Activated naive CD8-positive, alpha-beta T cell treated with anti-CD3 and anti-CD28 coated beads, Interleukin-2, amount 10 ng/mL, durations not matched to agents 7 days and 5 days (primary cell): ENCODE data around the gene HOXC9. TPM values are rescaled to one million over a fixed set of nuclear protein-coding genes. Genes with fewer than 3 reads are reported as not detected.

ENCODE experiments used
- ATAC-seq: fragments of 150-1000 bp; cut with Tn5 transposase; one replicate; pipeline ENCODE4 v1.10.0; 2021; ENCODE audit warnings: low read depth, moderate library complexity
- POLR2A ChIA-PET: fragments of 350-600 bp; sonication (Branson Sonifier 250); formaldehyde crosslinking; loops from one replicate; lab custom pipeline; 2021; ENCODE audit warnings: antibody characterized with exemption; lab: Charles Lee
- DNase-seq: peaks from one replicate; pipeline ENCODE4 v3.0.0; 2021
- H3K27ac Mint-ChIP-seq: one replicate; pipeline ENCODE4 v1.8.0; 2022; ENCODE audit warnings: mild to moderate bottlenecking, mixed read lengths
- H3K27me3 Mint-ChIP-seq: one replicate; pipeline ENCODE4 v1.8.0; 2022; ENCODE audit warnings: mild to moderate bottlenecking, moderate library complexity, mixed read lengths
- H3K36me3 Mint-ChIP-seq: one replicate; pipeline ENCODE4 v1.8.0; 2021; ENCODE audit warnings: mild to moderate bottlenecking, mixed read lengths
- H3K4me1 Mint-ChIP-seq: one replicate; pipeline ENCODE4 v1.8.0; 2021; ENCODE audit warnings: mixed read lengths
- H3K4me3 Mint-ChIP-seq: one replicate; pipeline ENCODE4 v1.8.0; 2022; ENCODE audit warnings: mild to moderate bottlenecking, moderate library complexity, mixed read lengths
- H3K9me3 Mint-ChIP-seq: one replicate; pipeline ENCODE4 v1.8.0; 2021; ENCODE audit warnings: mixed read lengths
- total RNA-seq, 2 experiments: library from RNA; stranded (reverse); gene quantifications; one replicate each; pipeline ENCODE4 v1.2.3, GENCODE V29; 2021

The HOXC9 gene
- total RNA-seq, 2 experiments from 2014 or later = not detected

GRCh38 chr12:53983568-53983949 lies 16.4 kb upstream of the HOXC9 start:
- ATAC-seq (no peak), DNase-seq (no peak)
- Mint-ChIP-seq H3K9me3 (no peaks in the 10 kb centered on the region), H3K36me3 (no peaks in the 10 kb centered on the region), H3K4me1 (peaks cover 19% of the 10 kb centered on the region), H3K4me3 (no peak overlapping the region), H3K27ac (no peak overlapping the region), H3K27me3 (peaks cover 95% of the 10 kb centered on the region)
- POLR2A ChIA-PET = no interaction called here

- peaks cover 22% of the 10 kb centered on the region for H3K4me1 Mint-ChIP-seq
- no peaks in the 10 kb centered on the region for H3K9me3 Mint-ChIP-seq
- POLR2A ChIA-PET = no interaction called here
- H3K4me3 Mint-ChIP-seq = no peak overlapping the region
- ATAC-seq = no peak
- H3K27ac Mint-ChIP-seq = no peak overlapping the region
- no peak for DNase-seq
- H3K27me3 Mint-ChIP-seq = peaks cover 95% of the 10 kb centered on the region
- H3K36me3 Mint-ChIP-seq = no peaks in the 10 kb centered on the region
Observed at GRCh38 chr12:53983950-53984572, 15.9 kb upstream of the HOXC9 start.

GRCh38 chr12:53984901-53985691 lies 14.9 kb upstream of the HOXC9 start, which contains the start of gene HOXC10:
Gene HOXC10, plus strand, starts transcription at chr12:53985146. Its CDS starts 114 bp downstream, at chr12:53985260.
- POLR2A ChIA-PET = no interaction called here
- ATAC-seq = peak; percentile 48
- H3K27ac Mint-ChIP-seq = peak within 1 kb of the TSS; percentile 72

GRCh38 chr12:53985692-53985993 lies 14.3 kb upstream of the HOXC9 start:
- H3K27me3 Mint-ChIP-seq = peaks cover 95% of the 10 kb centered on the region
- H3K4me1 Mint-ChIP-seq = peaks cover 27% of the 10 kb centered on the region
- peak overlapping the region; percentile 22 for H3K4me3 Mint-ChIP-seq
- no peaks in the 10 kb centered on the region for H3K9me3 Mint-ChIP-seq
- no peak overlapping the region for H3K27ac Mint-ChIP-seq
- no peaks in the 10 kb centered on the region for H3K36me3 Mint-ChIP-seq
- DNase-seq (no peak), ATAC-seq (no peak)
- POLR2A ChIA-PET = no interaction called here

More at GRCh38 chr12:53984901-53985691, 14.9 kb upstream of the HOXC9 start, which contains the start of gene HOXC10:
- H3K4me1 Mint-ChIP-seq = peaks cover 27% of the 10 kb centered on the region
- peak within 1 kb of the TSS; percentile 73 for H3K4me3 Mint-ChIP-seq
- H3K27me3 Mint-ChIP-seq = peaks cover 95% of the 10 kb centered on the region
- no peaks in the 10 kb centered on the region for H3K36me3 Mint-ChIP-seq
- DNase-seq = peak; percentile 80
- no peaks in the 10 kb centered on the region for H3K9me3 Mint-ChIP-seq

- H3K36me3 Mint-ChIP-seq = no peaks in the 10 kb centered on the region
- peaks cover 95% of the 10 kb centered on the region for H3K27me3 Mint-ChIP-seq
- H3K27ac Mint-ChIP-seq = no peak overlapping the region
- peaks cover 27% of the 10 kb centered on the region for H3K4me1 Mint-ChIP-seq
- DNase-seq = no peak
- no peaks in the 10 kb centered on the region for H3K9me3 Mint-ChIP-seq
- no peak for ATAC-seq
- H3K4me3 Mint-ChIP-seq = no peak overlapping the region
- POLR2A ChIA-PET = no interaction called here
Observed at GRCh38 chr12:53985994-53986685, 13.8 kb upstream of the HOXC9 start.

- no peak overlapping the region for H3K4me3 Mint-ChIP-seq
- H3K27ac Mint-ChIP-seq = no peak overlapping the region
- POLR2A ChIA-PET = no interaction called here
Observed at GRCh38 chr12:53986686-53987483, 13.1 kb upstream of the HOXC9 start.

GRCh38 chr12:53987787-53988230 lies 12.2 kb upstream of the HOXC9 start:
- H3K9me3 Mint-ChIP-seq = no peaks in the 10 kb centered on the region
- POLR2A ChIA-PET = interaction anchor here (0.7 kb wide), 1 partner anchor 202 kb away, joined by 3 read pairs; no protein-coding TSS in a partner anchor
- peaks cover 27% of the 10 kb centered on the region for H3K4me1 Mint-ChIP-seq
- DNase-seq = no peak
- H3K27me3 Mint-ChIP-seq = peaks cover 95% of the 10 kb centered on the region
- no peak overlapping the region for H3K4me3 Mint-ChIP-seq
- H3K27ac Mint-ChIP-seq = no peak overlapping the region
- ATAC-seq = no peak
- no peaks in the 10 kb centered on the region for H3K36me3 Mint-ChIP-seq

More at GRCh38 chr12:53986686-53987483, 13.1 kb upstream of the HOXC9 start:
- Mint-ChIP-seq H3K9me3 (no peaks in the 10 kb centered on the region), H3K36me3 (no peaks in the 10 kb centered on the region), H3K4me1 (peaks cover 27% of the 10 kb centered on the region), H3K27me3 (peaks cover 95% of the 10 kb centered on the region)
- DNase-seq (no peak), ATAC-seq (no peak)

GRCh38 chr12:53988541-53989226 lies 11.3 kb upstream of the HOXC9 start:
- ATAC-seq (no peak), DNase-seq (no peak)
- Mint-ChIP-seq H3K9me3 (no peaks in the 10 kb centered on the region), H3K4me3 (peak overlapping the region; percentile 44), H3K27me3 (peaks cover 95% of the 10 kb centered on the region), H3K36me3 (no peaks in the 10 kb centered on the region), H3K27ac (no peak overlapping the region), H3K4me1 (peaks cover 24% of the 10 kb centered on the region)
- POLR2A ChIA-PET = no interaction called here

GRCh38 chr12:53989227-53990113 lies 10.5 kb upstream of the HOXC9 start:
- Mint-ChIP-seq H3K9me3 (no peaks in the 10 kb centered on the region), H3K36me3 (no peaks in the 10 kb centered on the region), H3K27ac (no peak overlapping the region), H3K4me3 (peak overlapping the region; percentile 44), H3K4me1 (peaks cover 29% of the 10 kb centered on the region), H3K27me3 (peaks cover 97% of the 10 kb centered on the region)
- no peak for DNase-seq
- peak; percentile 31 for ATAC-seq
- POLR2A ChIA-PET = no interaction called here

GRCh38 chr12:53990311-53991076 lies 9.5 kb upstream of the HOXC9 start:
- H3K4me1 Mint-ChIP-seq = peaks cover 28% of the 10 kb centered on the region
- no peak for DNase-seq
- no peaks in the 10 kb centered on the region for H3K36me3 Mint-ChIP-seq
- no peak overlapping the region for H3K27ac Mint-ChIP-seq
- H3K4me3 Mint-ChIP-seq = no peak overlapping the region
- POLR2A ChIA-PET = no interaction called here
- H3K9me3 Mint-ChIP-seq = no peaks in the 10 kb centered on the region
- no peak for ATAC-seq
- H3K27me3 Mint-ChIP-seq = peaks cover 97% of the 10 kb centered on the region

- Mint-ChIP-seq H3K4me3 (no peak overlapping the region), H3K9me3 (no peaks in the 10 kb centered on the region), H3K27me3 (peaks cover 100% of the 10 kb centered on the region), H3K36me3 (peaks cover 2% of the 10 kb centered on the region), H3K27ac (no peak overlapping the region), H3K4me1 (peaks cover 28% of the 10 kb centered on the region)
- POLR2A ChIA-PET = no interaction called here
- ATAC-seq (no peak), DNase-seq (no peak)
Observed at GRCh38 chr12:53991077-53991460, 8.9 kb upstream of the HOXC9 start.
